ENCODE results near the gene POLR2J3.
"Not testable (repeated sequence)": the region's sequence is repeated elsewhere in the genome, so short reads cannot be mapped to it uniquely, and the experiment has no call there.

Gene POLR2J3

DNA sequence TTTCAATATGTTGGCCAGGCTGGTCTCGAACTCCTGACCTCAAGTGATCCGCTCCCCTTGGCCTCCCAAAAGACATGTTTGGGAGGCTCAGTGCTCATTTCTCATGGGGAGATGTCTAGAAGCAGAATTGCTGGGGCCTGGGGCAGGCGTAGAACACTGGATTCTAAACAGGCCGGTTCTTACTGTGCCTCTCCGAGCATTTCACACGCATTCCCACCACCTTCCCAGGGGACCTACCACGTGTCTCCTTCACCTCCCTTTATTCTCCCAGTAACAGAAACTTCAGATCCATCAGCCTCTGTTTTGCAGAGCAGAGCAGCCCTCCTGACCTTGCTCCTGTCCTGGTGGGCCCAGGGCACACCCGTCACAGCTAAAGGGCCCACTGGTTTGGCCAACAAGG is 45.2 kb downstream of the POLR2J3 start:
- DNase-seq (ENCODE audit: extremely low read depth in 1 of 2, low read depth in 1 of 2): not testable (repeated sequence)

DNA sequence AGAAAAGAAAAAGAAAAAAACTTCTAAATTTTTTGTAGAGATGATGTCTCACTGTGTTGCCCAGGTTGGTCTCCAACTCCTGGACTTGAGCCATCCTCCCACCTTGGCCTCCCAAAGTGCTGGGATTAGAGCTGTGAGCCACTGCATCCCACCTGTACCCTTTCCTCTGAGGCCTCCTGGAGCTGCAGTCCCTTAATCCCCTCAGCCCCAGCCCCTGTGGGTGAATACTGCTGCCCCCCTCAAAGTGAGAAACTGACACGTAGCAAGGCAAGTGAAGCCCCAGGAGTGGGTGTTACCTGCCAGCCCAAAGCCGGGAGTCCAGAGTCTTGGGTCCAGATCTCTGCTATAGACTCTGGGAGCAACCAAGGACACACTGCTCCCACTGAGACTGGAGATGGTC is 47.6 kb downstream of the POLR2J3 start:
- not testable (repeated sequence) for DNase-seq (ENCODE audit: extremely low read depth in 1 of 2, low read depth in 1 of 2)

DNA sequence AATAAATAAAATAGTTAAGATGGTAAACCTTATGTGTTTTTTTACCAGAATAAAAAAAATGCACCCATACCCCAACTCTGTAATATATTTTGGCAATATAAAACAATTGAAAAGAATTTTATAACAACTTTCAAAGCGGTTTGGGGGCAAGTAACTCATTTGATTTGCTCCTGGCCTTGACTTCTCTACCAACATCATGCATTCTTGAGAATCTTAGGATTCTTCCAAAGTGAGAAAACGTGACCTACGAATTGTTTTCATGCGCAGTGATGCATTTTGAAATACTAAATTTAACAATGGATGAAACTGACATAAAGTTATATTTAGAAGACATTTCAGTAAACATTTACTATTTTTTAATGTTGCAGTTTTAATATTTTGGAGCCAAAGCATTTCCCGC is 51.6 kb downstream of the POLR2J3 start:
- not testable (repeated sequence) for DNase-seq (ENCODE audit: extremely low read depth in 1 of 2, low read depth in 1 of 2)

- DNase-seq (ENCODE audit: extremely low read depth in 1 of 2, low read depth in 1 of 2): not testable (repeated sequence)
These were observed 54.7 kb downstream of the POLR2J3 start, which contains the start of gene RASA4B for GRCh38 chr7:102517550-102518147. Gene RASA4B (minus strand): TSS chr7:102517777. CDS start chr7:102517710, 67 bp downstream.
